Type B pancreatic cell (in vitro differentiated cells): ENCODE measurements around the gene HYAL4. TPM values are rescaled to one million over a fixed set of nuclear protein-coding genes. Genes with fewer than 3 reads are reported as not detected.
"Not testable (repeated sequence)": the region's sequence is repeated elsewhere in the genome, so short reads cannot be mapped to it uniquely, and the experiment has no call there.

Experiments
- DNase-seq: peaks from one replicate; pipeline ENCODE4 v3.0.0; 2021; ENCODE audit warnings: mixed read lengths; ENCODE audit not compliant: unreplicated experiment; ENCODE audit errors: extremely low spot score
- H3K27ac Mint-ChIP-seq: 2 replicates; pipeline ENCODE4 v1.8.0; 2021; ENCODE audit warnings: mild to moderate bottlenecking, mixed read lengths
- H3K27me3 Mint-ChIP-seq: 2 replicates; pipeline ENCODE4 v1.8.0; 2021; ENCODE audit warnings: mixed read lengths
- H3K36me3 Mint-ChIP-seq: 2 replicates; pipeline ENCODE4 v1.8.0; 2021; ENCODE audit warnings: mixed read lengths
- H3K4me1 Mint-ChIP-seq: one replicate; pipeline ENCODE4 v1.8.0; 2021; ENCODE audit warnings: mixed read lengths; ENCODE audit not compliant: unreplicated experiment
- H3K4me3 Mint-ChIP-seq: 2 replicates; pipeline ENCODE4 v1.8.0; 2021; ENCODE audit warnings: mild to moderate bottlenecking, mixed read lengths
- H3K9me3 Mint-ChIP-seq: 2 replicates; pipeline ENCODE4 v1.8.0; 2021; ENCODE audit warnings: mixed read lengths
- total RNA-seq: library from RNA; stranded (reverse); gene quantifications from 2 replicates; pipeline ENCODE4 v1.2.1, GENCODE V29; 2021; ENCODE audit warnings: low replicate concordance
- TF ChIP-seq, protein P1 (sequence below): fragments of 200-600 bp; sonication (generic); conservative IDR thresholded peaks from 2 replicates; pipeline ENCODE4 v1.5.0; 2021; ENCODE audit warnings: antibody characterized with exemption, mild to moderate bottlenecking

HYAL4 gene
- total RNA-seq, 1 donor from 2014 or later = not detected

DNA sequence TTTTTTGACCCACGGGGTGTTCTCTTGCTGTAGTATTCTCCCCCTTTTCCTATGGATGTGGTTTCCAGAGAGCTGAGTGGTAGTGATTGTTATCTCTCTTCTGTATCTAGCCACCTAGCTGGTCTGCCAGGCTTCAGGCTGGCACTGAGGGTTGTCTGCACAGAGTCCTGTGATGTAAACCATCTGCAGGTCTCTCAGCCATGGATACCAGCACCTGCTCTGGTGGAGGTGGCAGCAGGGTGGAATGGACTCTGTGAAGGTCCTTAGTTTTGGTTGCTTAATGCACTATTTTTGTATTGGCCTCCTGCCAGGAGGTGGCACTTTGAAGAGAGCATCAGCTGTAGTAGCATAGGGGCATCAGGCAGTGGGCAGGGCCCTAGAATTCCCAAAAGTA is 851 bp downstream of the HYAL4 start:
- no peaks in the 10 kb centered on the region for H3K36me3 Mint-ChIP-seq
- TF ChIP-seq, protein P1, sequence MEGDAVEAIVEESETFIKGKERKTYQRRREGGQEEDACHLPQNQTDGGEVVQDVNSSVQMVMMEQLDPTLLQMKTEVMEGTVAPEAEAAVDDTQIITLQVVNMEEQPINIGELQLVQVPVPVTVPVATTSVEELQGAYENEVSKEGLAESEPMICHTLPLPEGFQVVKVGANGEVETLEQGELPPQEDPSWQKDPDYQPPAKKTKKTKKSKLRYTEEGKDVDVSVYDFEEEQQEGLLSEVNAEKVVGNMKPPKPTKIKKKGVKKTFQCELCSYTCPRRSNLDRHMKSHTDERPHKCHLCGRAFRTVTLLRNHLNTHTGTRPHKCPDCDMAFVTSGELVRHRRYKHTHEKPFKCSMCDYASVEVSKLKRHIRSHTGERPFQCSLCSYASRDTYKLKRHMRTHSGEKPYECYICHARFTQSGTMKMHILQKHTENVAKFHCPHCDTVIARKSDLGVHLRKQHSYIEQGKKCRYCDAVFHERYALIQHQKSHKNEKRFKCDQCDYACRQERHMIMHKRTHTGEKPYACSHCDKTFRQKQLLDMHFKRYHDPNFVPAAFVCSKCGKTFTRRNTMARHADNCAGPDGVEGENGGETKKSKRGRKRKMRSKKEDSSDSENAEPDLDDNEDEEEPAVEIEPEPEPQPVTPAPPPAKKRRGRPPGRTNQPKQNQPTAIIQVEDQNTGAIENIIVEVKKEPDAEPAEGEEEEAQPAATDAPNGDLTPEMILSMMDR = no peak
- no peaks in the 10 kb centered on the region for H3K27me3 Mint-ChIP-seq
- DNase-seq = no peak
- no peaks in the 10 kb centered on the region for H3K9me3 Mint-ChIP-seq
- no peaks in the 10 kb centered on the region for H3K4me1 Mint-ChIP-seq
- no peak overlapping the region for H3K27ac Mint-ChIP-seq
- H3K4me3 Mint-ChIP-seq = no peak overlapping the region

- H3K36me3 Mint-ChIP-seq = no peaks in the 10 kb centered on the region
- H3K27me3 Mint-ChIP-seq = no peaks in the 10 kb centered on the region
- H3K4me3 Mint-ChIP-seq = no peak overlapping the region
- DNase-seq = no peak
- no peaks in the 10 kb centered on the region for H3K9me3 Mint-ChIP-seq
- H3K27ac Mint-ChIP-seq = no peak overlapping the region
- TF ChIP-seq, protein P1 = no peak
- H3K4me1 Mint-ChIP-seq = no peaks in the 10 kb centered on the region
Measured at GRCh38 chr7:123846217-123846891, 1.4 kb downstream of the HYAL4 start.

GRCh38 chr7:123847868-123848267 is 2.9 kb downstream of the HYAL4 start:
- Mint-ChIP-seq H3K27ac (no peak overlapping the region), H3K4me1 (no peaks in the 10 kb centered on the region), H3K4me3 (no peak overlapping the region), H3K36me3 (no peaks in the 10 kb centered on the region), H3K9me3 (no peaks in the 10 kb centered on the region), H3K27me3 (no peaks in the 10 kb centered on the region)
- TF ChIP-seq, protein P1 = no peak
- no peak for DNase-seq

- no peak overlapping the region for H3K27ac Mint-ChIP-seq
- no peaks in the 10 kb centered on the region for H3K36me3 Mint-ChIP-seq
- no peak for DNase-seq
- no peaks in the 10 kb centered on the region for H3K27me3 Mint-ChIP-seq
- TF ChIP-seq, protein P1 = no peak
- H3K9me3 Mint-ChIP-seq = no peaks in the 10 kb centered on the region
- no peaks in the 10 kb centered on the region for H3K4me1 Mint-ChIP-seq
- H3K4me3 Mint-ChIP-seq = no peak overlapping the region
Measured at GRCh38 chr7:123849855-123850254, 4.9 kb downstream of the HYAL4 start.

DNA sequence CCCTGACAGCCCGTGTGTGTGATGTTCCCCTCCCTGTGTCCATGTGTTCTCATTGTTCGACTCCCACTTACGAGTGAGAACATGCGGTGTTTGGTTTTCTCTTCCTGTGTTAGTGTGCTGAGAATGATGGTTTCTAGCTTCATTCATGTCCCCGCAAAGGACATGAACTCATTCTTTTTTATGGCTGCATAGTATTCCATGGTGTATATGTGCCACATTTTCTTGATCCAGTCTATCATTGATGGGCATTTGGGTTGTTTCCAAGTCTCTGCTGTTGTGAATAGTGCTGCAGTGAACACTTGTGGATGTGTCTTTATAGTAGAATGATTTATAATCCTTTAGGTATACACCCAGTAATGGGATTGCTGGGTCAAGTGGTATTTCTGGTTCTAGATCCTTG is 6.4 kb downstream of the HYAL4 start:
- H3K9me3 Mint-ChIP-seq, H3K27me3 Mint-ChIP-seq, H3K4me1 Mint-ChIP-seq, H3K27ac Mint-ChIP-seq, H3K4me3 Mint-ChIP-seq, DNase-seq, H3K36me3 Mint-ChIP-seq: not testable (repeated sequence)

- not testable (repeated sequence) for H3K36me3 Mint-ChIP-seq, H3K4me3 Mint-ChIP-seq, H3K4me1 Mint-ChIP-seq, H3K27ac Mint-ChIP-seq, DNase-seq, H3K27me3 Mint-ChIP-seq, H3K9me3 Mint-ChIP-seq
Measured at GRCh38 chr7:123854291-123854690, 9.3 kb downstream of the HYAL4 start.

DNA sequence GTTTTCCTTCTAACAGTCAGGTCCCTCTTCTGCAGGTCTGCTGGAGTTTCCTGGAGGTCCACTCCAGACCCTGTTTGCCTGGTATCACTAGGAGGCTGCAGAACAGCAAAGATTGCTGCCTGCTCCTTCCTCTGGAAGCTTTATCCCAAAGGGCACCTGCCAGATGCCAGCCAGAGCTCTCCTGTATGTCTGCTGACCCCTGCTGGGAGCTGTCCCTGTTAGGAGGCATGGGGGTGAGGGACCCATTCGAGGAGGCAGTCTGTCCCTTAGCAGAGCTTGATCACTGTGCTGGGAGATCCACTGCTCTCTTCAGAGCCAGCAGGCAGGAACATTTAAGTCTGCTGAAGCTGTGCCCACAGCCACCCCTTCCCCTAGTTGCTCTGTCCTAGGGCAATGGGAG is 11.5 kb downstream of the HYAL4 start:
- not testable (repeated sequence) for H3K27me3 Mint-ChIP-seq, H3K4me3 Mint-ChIP-seq, H3K36me3 Mint-ChIP-seq, H3K4me1 Mint-ChIP-seq, H3K27ac Mint-ChIP-seq, DNase-seq, H3K9me3 Mint-ChIP-seq
